HepG2 (cell line): ENCODE measurements around the gene UBC. TPM values are rescaled to one million over a fixed set of nuclear protein-coding genes. Genes with fewer than 3 reads are reported as not detected.
A peak's percentile ranks its signal among the peaks of the same experiment; 100 is the strongest.

Experiments used
- GATAD2A ChIP-seq: IDR thresholded peaks from 2 replicates; pipeline ENCODE4 v1.6.1; 2016
- HDAC6 ChIP-seq: fragments of 200-600 bp; sonication (generic); IDR thresholded peaks from 2 replicates; pipeline ENCODE4 v1.7.0; 2017; ENCODE audit warnings: mild to moderate bottlenecking, antibody characterized with exemption, low read length, low read depth
- HNF4A ChIP-seq: sonication (generic); formaldehyde crosslinking; IDR thresholded peaks from 2 replicates; pipeline ENCODE4 v1.4.0; 2020; ENCODE audit warnings: missing genetic modification reagents
- IRX3 ChIP-seq: sonication (generic); formaldehyde crosslinking; IDR thresholded peaks from 2 replicates; pipeline ENCODE4 v1.8.1; 2023; ENCODE audit warnings: mild to moderate bottlenecking, low read depth, missing genetic modification reagents, borderline replicate concordance
- NFRKB ChIP-seq: fragments of 450-650 bp; IDR thresholded peaks from 2 replicates; pipeline ENCODE4 v1.6.1; 2017
- NR2C2 ChIP-seq: sonication (generic); formaldehyde crosslinking; IDR thresholded peaks from 2 replicates; pipeline ENCODE4 v1.4.0; 2020; ENCODE audit warnings: missing genetic modification reagents, mild to moderate bottlenecking, moderate library complexity, borderline replicate concordance
- POGZ ChIP-seq: sonication (generic); formaldehyde crosslinking; IDR thresholded peaks from 2 replicates; pipeline ENCODE4 v1.4.0; 2020; ENCODE audit warnings: mild to moderate bottlenecking, missing genetic modification reagents
- RBM22 ChIP-seq: fragments of 200-400 bp; formaldehyde crosslinking; optimal IDR thresholded peaks from 2 replicates; pipeline ENCODE3; 2017; ENCODE audit warnings: mild to moderate bottlenecking, low read length, moderate library complexity
- RORA ChIP-seq: sonication (generic); formaldehyde crosslinking; IDR thresholded peaks from 2 replicates; pipeline ENCODE4 v1.5.0; 2020; ENCODE audit warnings: mild to moderate bottlenecking, missing genetic modification reagents, moderate library complexity
- SOX6 ChIP-seq, 2 experiments: fragments of 450-650 bp in 1 of 2; sonication (generic) in 1 of 2; formaldehyde crosslinking in 1 of 2; IDR thresholded peaks; 2 replicates each; pipeline versions ENCODE4 v1.4.0 to v1.6.1; 2017 to 2020; ENCODE audit warnings: antibody characterized with exemption in 1 of 2, mild to moderate bottlenecking in 1 of 2, missing genetic modification reagents in 1 of 2
- TRIM24 ChIP-seq: sonication (generic); formaldehyde crosslinking; IDR thresholded peaks from 2 replicates; pipeline ENCODE4 v1.8.0; 2022; ENCODE audit warnings: mild to moderate bottlenecking, missing genetic modification reagents
- ZBTB33 ChIP-seq: sonication (generic); formaldehyde crosslinking; IDR thresholded peaks from 2 replicates; pipeline ENCODE4 v1.4.0; 2020; ENCODE audit warnings: missing genetic modification reagents
- ZBTB42 ChIP-seq: sonication (generic); formaldehyde crosslinking; IDR thresholded peaks from 2 replicates; pipeline ENCODE4 v1.5.0; 2020; ENCODE audit warnings: mild to moderate bottlenecking, missing genetic modification reagents
- ZFAT ChIP-seq: sonication (generic); formaldehyde crosslinking; conservative IDR thresholded peaks from 2 replicates; pipeline ENCODE4 v1.8.1; 2023; ENCODE audit warnings: missing genetic modification reagents, inconsistent platforms
- ZNF317 ChIP-seq: sonication (generic); formaldehyde crosslinking; IDR thresholded peaks from 2 replicates; pipeline ENCODE4 v1.5.0; 2020; ENCODE audit warnings: mild to moderate bottlenecking, missing genetic modification reagents
- ZNF383 ChIP-seq: sonication (generic); formaldehyde crosslinking; IDR thresholded peaks from 2 replicates; pipeline ENCODE4 v1.4.0; 2020; ENCODE audit warnings: missing genetic modification reagents, mild to moderate bottlenecking, borderline replicate concordance
- ZNF513 ChIP-seq: sonication (generic); formaldehyde crosslinking; conservative IDR thresholded peaks from 2 replicates; pipeline ENCODE4 v1.5.0; 2020; ENCODE audit warnings: missing genetic modification reagents
- ZNF543 ChIP-seq: sonication (generic); formaldehyde crosslinking; IDR thresholded peaks from 2 replicates; pipeline ENCODE4 v1.4.0; 2020; ENCODE audit warnings: mild to moderate bottlenecking, missing genetic modification reagents
- ZNF674 ChIP-seq: sonication (generic); formaldehyde crosslinking; IDR thresholded peaks from 2 replicates; pipeline ENCODE4 v1.5.0; 2020; ENCODE audit warnings: low read depth, mild to moderate bottlenecking, missing genetic modification reagents
- ZNF749 ChIP-seq: sonication (generic); formaldehyde crosslinking; IDR thresholded peaks from 2 replicates; pipeline ENCODE4 v1.8.0; 2022; ENCODE audit warnings: mild to moderate bottlenecking, missing genetic modification reagents, moderate library complexity, borderline replicate concordance
- polyA plus RNA-seq, 8 experiments: library from polyadenylated mRNA; depleted of rRNA in 3 of 8; stranded (reverse) in 7 of 8; unstranded in 1 of 8; fragments of >200 nt; fragmentation: Illumina TruSeq in 4 of 8; extraction: Trizol in 4 of 8; gene quantifications; 2 replicates each; pipeline versions ENCODE4 v1.2.1 to v1.2.3, GENCODE V29; 2011 to 2016; ENCODE audit warnings: low read depth in 4 of 8, missing spikeins in 1 of 8, mixed read lengths in 1 of 8; ENCODE audit not compliant: insufficient read depth in 1 of 8
- total RNA-seq, 5 experiments: library from RNA; depleted of rRNA; stranded (reverse); fragments of >200 nt; fragmentation: Illumina TruSeq; extraction: Trizol; gene quantifications; 2 replicates each; pipeline ENCODE4 v1.2.3, GENCODE V29; 2016; ENCODE audit warnings: low read depth in 1 of 5
- TF ChIP-seq, protein P1 (sequence below): sonication (generic); formaldehyde crosslinking; IDR thresholded peaks from 2 replicates; pipeline ENCODE4 v1.8.1; 2023; ENCODE audit warnings: mild to moderate bottlenecking, missing genetic modification reagents
- TF ChIP-seq, protein P2 (sequence below): IDR thresholded peaks from 2 replicates; pipeline ENCODE4 v1.6.1; 2012; ENCODE audit warnings: inconsistent platforms
- TF ChIP-seq, protein P3 (sequence below): conservative IDR thresholded peaks from 2 replicates; pipeline ENCODE4 v1.6.1; 2018; ENCODE audit warnings: missing genetic modification reagents

UBC gene
- total and polyA plus RNA-seq, 2 of the 13 experiments (the other 11 are each of a cell fraction or from before 2014, with no cell fraction given): 805 to 1,432 TPM

- TF ChIP-seq ZNF513 (CRISPR knock-in tag) (no peak), ZNF383 (peak; percentile 7; the same call in 1 of the 2 replicates), HDAC6 (no peak), IRX3 (no peak), NR2C2 (CRISPR knock-in tag) (0 out of 2 replicates have a peak, but pooled peaks have one; percentile 19), SOX6 (IDR thresholded peaks at IDR 0.05) (no peak), SOX6 (CRISPR knock-in tag; IDR thresholded peaks at IDR 0.05) (no peak; the same call in 1 of the 2 replicates), HNF4A (CRISPR knock-in tag) (peak; percentile 1; the same call in 1 of the 2 replicates), ZBTB42 (CRISPR knock-in tag) (no peak), ZNF674 (no peak), ZNF317 (CRISPR knock-in tag) (no peak), ZFAT (CRISPR knock-in tag) (no peak), POGZ (CRISPR knock-in tag) (no peak), ZNF749 (CRISPR knock-in tag) (no peak), ZNF543 (no peak), GATAD2A (CRISPR knock-in tag) (no peak), RBM22 (no peak), NFRKB (no peak), ZBTB33 (CRISPR knock-in tag) (peak; percentile 66; the same call in 1 of the 2 replicates), RORA (no peak), TRIM24 (no peak)
- TF ChIP-seq, protein P1, sequence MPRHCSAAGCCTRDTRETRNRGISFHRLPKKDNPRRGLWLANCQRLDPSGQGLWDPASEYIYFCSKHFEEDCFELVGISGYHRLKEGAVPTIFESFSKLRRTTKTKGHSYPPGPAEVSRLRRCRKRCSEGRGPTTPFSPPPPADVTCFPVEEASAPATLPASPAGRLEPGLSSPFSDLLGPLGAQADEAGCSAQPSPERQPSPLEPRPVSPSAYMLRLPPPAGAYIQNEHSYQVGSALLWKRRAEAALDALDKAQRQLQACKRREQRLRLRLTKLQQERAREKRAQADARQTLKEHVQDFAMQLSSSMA: no peak
- TF ChIP-seq, protein P2, sequence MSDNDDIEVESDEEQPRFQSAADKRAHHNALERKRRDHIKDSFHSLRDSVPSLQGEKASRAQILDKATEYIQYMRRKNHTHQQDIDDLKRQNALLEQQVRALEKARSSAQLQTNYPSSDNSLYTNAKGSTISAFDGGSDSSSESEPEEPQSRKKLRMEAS: 0 out of 2 replicates have a peak, but pooled peaks have one; percentile 4
- TF ChIP-seq, protein P3, sequence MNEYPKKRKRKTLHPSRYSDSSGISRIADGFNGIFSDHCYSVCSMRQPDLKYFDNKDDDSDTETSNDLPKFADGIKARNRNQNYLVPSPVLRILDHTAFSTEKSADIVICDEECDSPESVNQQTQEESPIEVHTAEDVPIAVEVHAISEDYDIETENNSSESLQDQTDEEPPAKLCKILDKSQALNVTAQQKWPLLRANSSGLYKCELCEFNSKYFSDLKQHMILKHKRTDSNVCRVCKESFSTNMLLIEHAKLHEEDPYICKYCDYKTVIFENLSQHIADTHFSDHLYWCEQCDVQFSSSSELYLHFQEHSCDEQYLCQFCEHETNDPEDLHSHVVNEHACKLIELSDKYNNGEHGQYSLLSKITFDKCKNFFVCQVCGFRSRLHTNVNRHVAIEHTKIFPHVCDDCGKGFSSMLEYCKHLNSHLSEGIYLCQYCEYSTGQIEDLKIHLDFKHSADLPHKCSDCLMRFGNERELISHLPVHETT (CRISPR knock-in tag): no peak
These were observed 13.9 kb upstream of the UBC start (continued) for GRCh38 chr12:124928095-124928911.
